Esophagus mucosa (tissue), 1 donor: ENCODE data around the gene C1QTNF6. TPM values are rescaled to one million over a fixed set of nuclear protein-coding genes. Genes with fewer than 3 reads are reported as not detected.
"Not testable (repeated sequence)": the region's sequence is repeated elsewhere in the genome, so short reads cannot be mapped to it uniquely, and the experiment has no call there.

Source experiments
- ATAC-seq: fragments of 200-7000 bp; cut with Tn5 transposase; one replicate; pipeline ENCODE4 v1.9.1; 2020
- total RNA-seq: library from RNA; stranded (reverse); gene quantifications from one replicate; pipeline ENCODE4 v1.2.4, GENCODE V29; 2023
- donor health status: DM: yes; HTN: yes; CAD: no.

C1QTNF6 gene
- total RNA-seq, result 2.0 TPM

GRCh38 chr22:37187891-37188761 lies at the start of gene C1QTNF6:
Gene C1QTNF6 (minus strand): TSS chr22:37188247. CDS start chr22:37188213, 34 bp downstream.
- peak; percentile 54 for ATAC-seq

- no peak for ATAC-seq
Measured at GRCh38 chr22:37235897-37236607, 48.0 kb upstream of the C1QTNF6 start.

- no peak for ATAC-seq
Measured at GRCh38 chr22:37234736-37235711, 47.0 kb upstream of the C1QTNF6 start.

GRCh38 chr22:37233751-37234631 lies 45.9 kb upstream of the C1QTNF6 start:
- ATAC-seq, result no peak

GRCh38 chr22:37233371-37233750 lies 45.3 kb upstream of the C1QTNF6 start:
- not testable (repeated sequence) for ATAC-seq

GRCh38 chr22:37232140-37232998 lies 44.3 kb upstream of the C1QTNF6 start:
- ATAC-seq, result no peak

GRCh38 chr22:37231406-37232139 lies 43.5 kb upstream of the C1QTNF6 start:
- ATAC-seq, result no peak

- ATAC-seq, result no peak
Measured at GRCh38 chr22:37230673-37231405, 42.8 kb upstream of the C1QTNF6 start.

GRCh38 chr22:37229805-37230672 lies 42.0 kb upstream of the C1QTNF6 start:
- peak; percentile 53 for ATAC-seq

- peak; percentile 18 for ATAC-seq
Measured at GRCh38 chr22:37229012-37229804, 41.2 kb upstream of the C1QTNF6 start.

GRCh38 chr22:37228106-37229011 lies 40.3 kb upstream of the C1QTNF6 start:
- ATAC-seq, result peak; percentile 22

GRCh38 chr22:37226514-37226913 lies 38.5 kb upstream of the C1QTNF6 start:
- no peak for ATAC-seq

GRCh38 chr22:37226087-37226486 lies 38.0 kb upstream of the C1QTNF6 start:
- ATAC-seq, result no peak

- no peak for ATAC-seq
Measured at GRCh38 chr22:37225481-37225880, 37.4 kb upstream of the C1QTNF6 start.

- ATAC-seq, result no peak
Measured at GRCh38 chr22:37224757-37225420, 36.8 kb upstream of the C1QTNF6 start.
